T-cell (primary cell): ENCODE results near the gene ZCCHC7. TPM values are rescaled to one million over a fixed set of nuclear protein-coding genes. Genes with fewer than 3 reads are reported as not detected.

ENCODE experiments used
- ATAC-seq, 4 experiments: fragments of 200-7000 bp in 3 of 4; fragments of 150-1000 bp in 1 of 4; cut with Tn5 transposase; replicated peaks in 1 of 4; 1 replicate in 3 of 4; 2 replicates in 1 of 4; pipeline ENCODE4 v1.10.0; 2021; ENCODE audit warnings: moderate library complexity in 3 of 4, mild to moderate bottlenecking in 2 of 4, moderate number of reproducible peaks in 1 of 4
- CTCF ChIA-PET, 2 donors: fragments of 300-600 bp; sonication (Branson Sonifier 250); formaldehyde crosslinking; loops; one replicate each; lab custom pipeline; 2022; ENCODE audit warnings: antibody characterized with exemption in 2 of 2; lab: Charles Lee
- POLR2A ChIA-PET, 2 donors: fragments of 300-600 bp; sonication (Branson Sonifier 250); formaldehyde crosslinking; loops; one replicate each; lab custom pipeline; 2022; ENCODE audit warnings: antibody characterized with exemption in 2 of 2; lab: Charles Lee
- DNase-seq, 35 experiments: peaks; one replicate each; pipeline versions ENCODE4 v3.0.0 to v3.0.0-alpha.2; 2013 to 2023
- H3K27ac ChIP-seq: one replicate; pipeline ENCODE4 v1.5.1; 2013; ENCODE audit warnings: low read length
- H3K27me3 ChIP-seq, 2 experiments: replicated peaks in 1 of 2; 1 replicate in 1 of 2; 2 replicates in 1 of 2; pipeline versions ENCODE4 v1.6.1 to v1.7.0; 2013; ENCODE audit warnings: low read length in 1 of 2, mixed read lengths in 1 of 2; ENCODE audit not compliant: control insufficient read depth in 2 of 2, insufficient read depth in 2 of 2; ENCODE audit errors: extremely low read depth in 1 of 2
- H3K36me3 ChIP-seq, 2 donors: 1 replicate in 1 of 2; 2 replicates in 1 of 2; pipeline versions ENCODE4 v1.6.1 to v1.7.0; 2013; ENCODE audit warnings: low read length in 1 of 2; ENCODE audit not compliant: control insufficient read depth in 2 of 2, insufficient read depth in 1 of 2; ENCODE audit errors: extremely low read depth in 1 of 2
- H3K4me1 ChIP-seq, 2 experiments: 1 replicate in 1 of 2; 2 replicates in 1 of 2; pipeline versions ENCODE4 v1.6.1 to v1.7.0; 2013; ENCODE audit warnings: low read length in 2 of 2, mixed read lengths in 1 of 2; ENCODE audit not compliant: insufficient read depth in 2 of 2, control insufficient read depth in 1 of 2; ENCODE audit errors: extremely low read depth in 1 of 2
- H3K4me3 ChIP-seq, 2 donors: 1 replicate in 1 of 2; 2 replicates in 1 of 2; pipeline versions ENCODE4 v1.5.1 to v1.7.0; 2013; ENCODE audit warnings: mild to moderate bottlenecking in 2 of 2, low read length in 1 of 2, moderate library complexity in 1 of 2; ENCODE audit not compliant: control insufficient read depth in 1 of 2; ENCODE audit errors: extremely low read depth in 1 of 2
- H3K9me3 ChIP-seq: 2 replicates; pipeline ENCODE4 v1.7.0; 2013
- H3K27ac Mint-ChIP-seq, 2 donors: one replicate each; pipeline ENCODE4 v1.8.0; 2020 to 2021; ENCODE audit warnings: mild to moderate bottlenecking in 2 of 2, mixed read lengths in 2 of 2
- H3K27me3 Mint-ChIP-seq, 2 donors: one replicate each; pipeline ENCODE4 v1.8.0; 2021 to 2022; ENCODE audit warnings: mixed read lengths in 2 of 2
- H3K36me3 Mint-ChIP-seq: one replicate; pipeline ENCODE4 v1.8.0; 2021; ENCODE audit warnings: mixed read lengths
- H3K4me1 Mint-ChIP-seq, 3 donors: one replicate each; pipeline ENCODE4 v1.8.0; 2020 to 2022; ENCODE audit warnings: mixed read lengths in 3 of 3, mild to moderate bottlenecking in 1 of 3
- H3K4me3 Mint-ChIP-seq, 3 donors: one replicate each; pipeline ENCODE4 v1.8.0; 2020 to 2022; ENCODE audit warnings: mild to moderate bottlenecking in 3 of 3, mixed read lengths in 3 of 3, moderate library complexity in 3 of 3
- H3K9me3 Mint-ChIP-seq, 3 donors: one replicate each; pipeline ENCODE4 v1.8.0; 2020 to 2022; ENCODE audit warnings: mixed read lengths in 3 of 3
- WGBS: methylation state at CpG from one replicate; pipeline ENCODE4 v1.1.5; 2013; ENCODE audit warnings: missing lambda C conversion rate; ENCODE audit not compliant: insufficient coverage; 5-methylcytosine and 5-hydroxymethylcytosine counted together
- total RNA-seq, 35 experiments: library from RNA in 6 of 35; stranded (reverse) in 6 of 35; fragments of 120-200 nt in 1 of 35; gene quantifications; one replicate each; pipeline versions ENCODE4 v1.2.1 to v1.2.4 and lab custom pipeline; 2013 to 2026

Gene ZCCHC7
- total RNA-seq, 5 donors from 2014 or later (not counting 1 experiment from before 2014, with no cell fraction given): 29.1 to 44.2 (median 33.5) TPM

DNA sequence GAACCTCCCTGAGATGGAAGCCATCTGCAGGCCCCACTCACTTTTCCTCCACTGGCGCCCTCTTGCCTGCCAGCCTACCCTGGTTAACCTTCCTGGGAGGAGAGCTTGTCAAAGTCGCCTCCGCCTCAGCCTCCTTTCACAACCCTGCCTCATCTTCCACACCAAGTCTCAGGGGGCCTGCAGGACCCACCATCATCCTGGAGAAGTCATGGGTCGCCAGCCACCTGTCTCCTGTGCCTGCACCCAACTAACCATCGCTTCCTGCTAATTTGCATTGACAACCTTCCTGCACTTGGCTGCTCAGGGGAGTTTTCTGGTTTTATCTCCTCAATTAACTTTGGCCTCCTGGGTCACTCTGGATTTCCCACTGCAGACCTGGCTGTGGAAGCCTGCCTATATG, 249.3 kb downstream of the ZCCHC7 start:
- H3K4me1 ChIP-seq: peaks cover 0 to 6% of the 10 kb centered on the region in 2 experiments
- Mint-ChIP-seq H3K27ac (peak overlapping the region in 1 of 2 donors; percentile 9), H3K4me1 (peaks cover 0 to 19% (median 0%) of the 10 kb centered on the region in 3 donors), H3K4me3 (peak overlapping the region in 1 of 3 donors; percentile 29), H3K36me3 (no peaks in the 10 kb centered on the region), H3K27me3 (no peaks in the 10 kb centered on the region), H3K9me3 (no peaks in the 10 kb centered on the region)
- no peaks in the 10 kb centered on the region for H3K27me3 ChIP-seq
- peak in 1 of 35 experiments; percentile 9 for DNase-seq
- H3K36me3 ChIP-seq: no peaks in the 10 kb centered on the region
- H3K4me3 ChIP-seq: no peak overlapping the region
- no peak for ATAC-seq
- no peak overlapping the region for H3K27ac ChIP-seq
- H3K9me3 ChIP-seq: no peaks in the 10 kb centered on the region
- ChIA-PET POLR2A (no interaction called here), CTCF (no interaction called here)
- WGBS: 87% methylated on average over 4 of the region's 5 CpGs

DNA sequence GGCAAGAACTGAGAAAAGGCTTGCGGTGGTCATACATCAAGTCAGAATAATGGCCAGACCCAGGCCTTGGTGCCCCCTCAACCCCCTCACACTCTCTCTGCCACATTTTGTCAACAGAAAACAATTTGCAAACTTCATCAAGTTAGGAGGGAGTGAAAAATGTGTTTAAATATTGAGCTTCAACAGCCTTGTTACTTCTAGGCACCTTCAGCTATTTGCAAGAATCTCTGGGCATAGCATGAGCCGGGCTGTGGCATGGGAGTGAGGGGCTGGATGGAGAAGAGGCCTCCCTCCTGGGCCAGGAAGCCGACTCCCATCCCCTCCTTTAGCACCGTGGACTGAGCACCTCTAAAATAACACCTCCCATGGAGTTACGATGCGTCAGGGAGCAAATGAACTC, 249.9 kb downstream of the ZCCHC7 start:
- POLR2A ChIA-PET: no interaction called here
- WGBS: 100% methylated on average over 1 of the region's 6 CpGs
- Histone ChIP-seq H3K4me3 (no peak overlapping the region), H3K4me1 (peaks cover 0 to 6% of the 10 kb centered on the region in 2 experiments), H3K36me3 (no peaks in the 10 kb centered on the region), H3K27me3 (peaks cover 0 to 3% of the 10 kb centered on the region in 2 experiments), H3K9me3 (no peaks in the 10 kb centered on the region), H3K27ac (no peak overlapping the region)
- H3K27ac Mint-ChIP-seq: peak overlapping the region in 1 of 2 donors; percentile 4
- no peak overlapping the region for H3K4me3 Mint-ChIP-seq
- H3K36me3 Mint-ChIP-seq: no peaks in the 10 kb centered on the region
- CTCF ChIA-PET: no interaction called here
- H3K27me3 Mint-ChIP-seq: no peaks in the 10 kb centered on the region
- ATAC-seq (no peak), DNase-seq (no peak)
- peaks cover 0 to 20% (median 0%) of the 10 kb centered on the region in 3 donors for H3K4me1 Mint-ChIP-seq
- no peaks in the 10 kb centered on the region for H3K9me3 Mint-ChIP-seq

DNA sequence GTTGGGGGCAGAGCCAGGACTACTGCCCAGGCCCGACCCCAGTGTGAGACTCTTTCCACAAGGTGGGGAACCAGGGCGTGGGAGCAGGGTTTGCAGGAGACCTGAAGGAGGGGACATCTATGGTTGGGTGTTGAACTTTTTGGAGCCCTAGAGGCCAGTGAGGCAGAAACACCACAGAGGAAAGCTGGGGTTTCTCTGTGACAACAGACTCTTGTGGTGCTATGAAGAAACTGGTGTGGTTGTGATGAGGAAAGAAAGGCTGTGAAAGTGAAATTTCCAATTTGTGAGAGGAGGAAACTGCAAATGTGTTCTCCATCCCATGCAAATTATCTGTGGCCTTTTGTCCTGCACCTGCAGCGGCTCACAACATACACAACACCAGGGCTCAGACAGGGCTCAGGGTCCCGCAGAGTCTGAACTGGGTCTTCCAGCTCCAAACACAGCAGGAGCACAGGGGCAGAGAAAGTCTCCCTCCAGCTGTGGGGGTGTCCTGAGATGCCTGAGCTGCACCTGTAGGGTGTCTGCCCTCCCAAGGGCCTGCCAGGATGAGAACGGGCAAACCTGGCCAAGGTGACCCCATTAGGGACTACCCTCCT, 250.7 kb downstream of the ZCCHC7 start:
- Mint-ChIP-seq H3K27me3 (peaks cover 0 to 1% of the 10 kb centered on the region in 2 donors), H3K4me1 (peaks cover 0 to 20% (median 0%) of the 10 kb centered on the region in 3 donors), H3K36me3 (no peaks in the 10 kb centered on the region), H3K9me3 (no peaks in the 10 kb centered on the region), H3K4me3 (no peak overlapping the region), H3K27ac (peak overlapping the region in 1 of 2 donors; percentile 55)
- DNase-seq (no peak), ATAC-seq (peak in 1 of 4 experiments; percentile 17)
- H3K27ac ChIP-seq: no peak overlapping the region
- H3K9me3 ChIP-seq: no peaks in the 10 kb centered on the region
- peaks cover 0 to 3% of the 10 kb centered on the region in 2 experiments for H3K27me3 ChIP-seq
- no peaks in the 10 kb centered on the region for H3K36me3 ChIP-seq
- H3K4me3 ChIP-seq: no peak overlapping the region
- H3K4me1 ChIP-seq: peaks cover 0 to 6% of the 10 kb centered on the region in 2 experiments
- POLR2A ChIA-PET: interaction anchor here in 1 of 2 donors (0.6 kb wide), 1 partner anchor 15 kb away, joined by 3 read pairs; no protein-coding TSS in a partner anchor
- 75% methylated on average over 3 of the region's 5 CpGs for WGBS
- CTCF ChIA-PET: no interaction called here

DNA sequence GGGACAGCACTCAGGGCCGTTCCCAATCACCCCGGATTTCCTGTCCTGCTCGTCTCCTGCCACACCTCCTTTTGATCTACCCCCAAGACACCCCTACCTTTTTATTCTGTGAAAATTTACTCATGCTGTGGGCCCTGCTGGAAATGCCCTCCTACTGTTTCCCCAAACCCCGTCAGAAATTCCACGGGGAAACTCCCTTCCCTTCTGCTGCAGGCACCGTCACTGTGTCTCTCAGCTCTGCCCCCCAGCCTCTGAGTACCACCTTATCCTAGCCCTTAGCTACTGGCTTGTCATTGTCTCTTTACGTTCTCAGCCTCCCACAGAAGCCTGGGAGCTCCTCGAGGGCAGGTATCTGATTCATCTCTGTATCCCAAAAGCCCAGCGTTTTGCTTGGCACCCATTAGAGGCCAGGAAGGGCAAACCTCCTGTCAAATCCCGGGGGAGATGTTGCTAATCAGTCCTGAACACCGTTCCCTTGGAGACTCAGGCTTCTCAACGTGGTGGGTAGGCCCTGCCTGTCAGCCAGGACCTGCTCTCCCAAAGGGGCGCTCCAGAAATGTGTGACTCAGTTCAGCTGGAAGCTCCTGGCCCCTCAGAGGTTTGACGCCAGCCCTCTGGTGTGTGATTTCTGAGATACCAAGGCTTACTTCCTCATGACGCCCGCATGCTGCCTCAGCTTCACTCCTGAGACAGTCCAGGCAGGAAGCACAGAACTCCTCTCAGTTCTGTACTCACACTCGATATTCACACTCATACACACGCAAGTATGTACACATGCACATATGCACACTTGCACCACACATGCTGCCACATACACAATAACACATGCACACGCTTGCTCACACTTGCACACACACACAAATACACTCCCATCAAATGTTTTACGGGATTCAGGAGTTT, 251.4 kb downstream of the ZCCHC7 start:
- Histone ChIP-seq H3K9me3 (no peaks in the 10 kb centered on the region), H3K36me3 (no peaks in the 10 kb centered on the region), H3K4me3 (no peak overlapping the region), H3K27me3 (peaks cover 0 to 5% of the 10 kb centered on the region in 2 experiments), H3K27ac (no peak overlapping the region), H3K4me1 (peaks cover 0 to 6% of the 10 kb centered on the region in 2 experiments)
- 56% methylated on average over 18 of the region's 20 CpGs for WGBS
- Mint-ChIP-seq H3K4me3 (no peak overlapping the region), H3K9me3 (no peaks in the 10 kb centered on the region), H3K27ac (peak overlapping the region in 1 of 2 donors; percentile 33), H3K27me3 (peaks cover 3% of the 10 kb centered on the region in 2 donors), H3K4me1 (peaks cover 0 to 21% (median 0%) of the 10 kb centered on the region in 3 donors), H3K36me3 (no peaks in the 10 kb centered on the region)
- ChIA-PET CTCF (no interaction called here), POLR2A (interaction anchor here in 1 of 2 donors (0.6 kb wide), 1 partner anchor 16 kb away, joined by 3 read pairs; no protein-coding TSS in a partner anchor)
- ATAC-seq (no peak), DNase-seq (no peak)

DNA sequence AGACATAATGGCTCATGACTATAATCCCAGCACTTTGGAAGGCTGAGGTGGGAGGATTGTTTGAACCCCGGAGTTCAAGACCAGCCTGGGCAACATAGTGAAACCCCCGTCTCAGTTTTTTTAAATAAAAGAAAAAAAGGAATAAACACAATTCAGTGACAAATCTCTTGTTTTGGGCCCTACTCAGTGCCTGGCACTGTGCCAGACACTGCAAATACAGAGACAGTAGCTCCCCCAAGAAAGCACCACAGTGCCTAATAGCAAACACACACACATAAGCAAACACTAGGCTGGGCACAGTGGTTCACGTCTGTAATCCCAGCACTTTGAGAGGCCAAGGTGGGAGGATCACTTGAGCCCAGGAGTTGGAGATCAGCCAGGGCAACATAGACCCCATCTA, 252.5 kb downstream of the ZCCHC7 start:
- WGBS: no CpG with 5 or more reads among the region's 3 CpGs
- DNase-seq (no peak), ATAC-seq (no peak)
- Histone ChIP-seq H3K9me3 (no peaks in the 10 kb centered on the region), H3K27me3 (peaks cover 0 to 14% of the 10 kb centered on the region in 2 experiments), H3K4me3 (no peak overlapping the region), H3K36me3 (no peaks in the 10 kb centered on the region), H3K27ac (no peak overlapping the region), H3K4me1 (peaks cover 0 to 6% of the 10 kb centered on the region in 2 experiments)
- no peak overlapping the region for H3K27ac Mint-ChIP-seq
- no peaks in the 10 kb centered on the region for H3K9me3 Mint-ChIP-seq
- H3K4me1 Mint-ChIP-seq: peaks cover 0 to 24% (median 0%) of the 10 kb centered on the region in 3 donors
- H3K36me3 Mint-ChIP-seq: no peaks in the 10 kb centered on the region
- ChIA-PET CTCF (no interaction called here), POLR2A (no interaction called here)
- H3K4me3 Mint-ChIP-seq: no peak overlapping the region
- peaks cover 3 to 12% of the 10 kb centered on the region in 2 donors for H3K27me3 Mint-ChIP-seq

DNA sequence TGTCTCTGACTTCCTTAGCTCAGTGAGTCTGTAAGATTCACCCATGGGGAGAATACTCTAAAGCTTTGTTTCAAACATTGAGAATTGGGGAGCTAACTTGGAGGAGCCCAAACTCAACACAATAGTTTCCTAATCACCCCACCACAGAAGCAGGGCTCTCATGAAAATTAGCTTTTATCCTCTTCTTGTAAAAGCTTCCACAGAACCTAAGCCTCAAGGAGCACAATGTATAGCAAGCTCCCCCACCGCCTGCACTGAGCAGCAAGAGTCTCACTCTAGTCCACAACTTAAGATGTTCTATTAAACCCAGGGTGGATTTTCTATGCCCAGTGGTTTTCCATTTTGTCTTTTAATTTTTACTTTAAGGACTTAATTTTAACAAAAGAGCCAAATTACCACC, 253.2 kb downstream of the ZCCHC7 start:
- no peaks in the 10 kb centered on the region for H3K36me3 Mint-ChIP-seq
- Histone ChIP-seq H3K4me1 (peaks cover 0 to 6% of the 10 kb centered on the region in 2 experiments), H3K4me3 (no peak overlapping the region), H3K27ac (no peak overlapping the region), H3K36me3 (no peaks in the 10 kb centered on the region), H3K9me3 (no peaks in the 10 kb centered on the region), H3K27me3 (peaks cover 0 to 21% of the 10 kb centered on the region in 2 experiments)
- no peak overlapping the region for H3K4me3 Mint-ChIP-seq
- no peaks in the 10 kb centered on the region for H3K9me3 Mint-ChIP-seq
- H3K27ac Mint-ChIP-seq: no peak overlapping the region
- 80% methylated on average over 1 of the region's 1 CpG for WGBS
- H3K27me3 Mint-ChIP-seq: peaks cover 3 to 12% of the 10 kb centered on the region in 2 donors
- ChIA-PET POLR2A (no interaction called here), CTCF (no interaction called here)
- ATAC-seq (no peak), DNase-seq (no peak)
- peaks cover 0 to 24% (median 0%) of the 10 kb centered on the region in 3 donors for H3K4me1 Mint-ChIP-seq
